Measurements from ENCODE around the gene RASGRP1. TPM values are rescaled to one million over a fixed set of nuclear protein-coding genes. Genes with fewer than 3 reads are reported as not detected.

RASGRP1 gene
- total RNA-seq, 4 donors from 2014 or later, result 0.22 to 2.1 (median 1.3) TPM

- no peak for TF ChIP-seq POLR2A (IDR thresholded peaks at IDR 0.05)
- TF ChIP-seq CTCF (IDR thresholded peaks at IDR 0.05), result no peak
- TF ChIP-seq EP300 (IDR thresholded peaks at IDR 0.05), result no peak
- DNase-seq (ENCODE audit: low spot score in 2 of 2), result no peak
- H3K4me1 ChIP-seq, result no peaks in the 10 kb centered on the region
- WGBS, 2 donors, result 79 to 83% methylated on average over 1 of the region's 1 CpG
- no peaks in the 10 kb centered on the region for H3K27me3 ChIP-seq
- H3K4me3 ChIP-seq, result no peak overlapping the region
- H3K27ac ChIP-seq, result no peak overlapping the region
- H3K36me3 ChIP-seq, result no peaks in the 10 kb centered on the region
- no peaks in the 10 kb centered on the region for H3K9me3 ChIP-seq
Observed at GRCh38 chr15:38540510-38540909, 24.1 kb downstream of the RASGRP1 start.

GRCh38 chr15:38539008-38539343 lies 25.6 kb downstream of the RASGRP1 start:
- Histone ChIP-seq H3K4me1 (no peaks in the 10 kb centered on the region), H3K4me3 (no peak overlapping the region), H3K27ac (no peak overlapping the region), H3K27me3 (no peaks in the 10 kb centered on the region), H3K36me3 (no peaks in the 10 kb centered on the region), H3K9me3 (no peaks in the 10 kb centered on the region)
- TF ChIP-seq CTCF (IDR thresholded peaks at IDR 0.05), result no peak
- TF ChIP-seq EP300 (IDR thresholded peaks at IDR 0.05), result no peak
- no peak for TF ChIP-seq POLR2A (IDR thresholded peaks at IDR 0.05)
- no peak for DNase-seq (ENCODE audit: low spot score in 2 of 2)

- no peak for DNase-seq (ENCODE audit: low spot score in 2 of 2)
- TF ChIP-seq EP300 (IDR thresholded peaks at IDR 0.05) (no peak), POLR2A (IDR thresholded peaks at IDR 0.05) (no peak), CTCF (IDR thresholded peaks at IDR 0.05) (no peak)
- Histone ChIP-seq H3K36me3 (no peaks in the 10 kb centered on the region), H3K4me1 (no peaks in the 10 kb centered on the region), H3K4me3 (no peak overlapping the region), H3K27me3 (no peaks in the 10 kb centered on the region), H3K9me3 (no peaks in the 10 kb centered on the region), H3K27ac (no peak overlapping the region)
- 89 to 92% methylated on average over 8 of the region's 8 CpGs for WGBS, 2 donors
Observed at GRCh38 chr15:38538328-38539007, 26.1 kb downstream of the RASGRP1 start.

- H3K4me1 ChIP-seq, result no peaks in the 10 kb centered on the region
Observed at GRCh38 chr15:38536201-38536676, 28.4 kb downstream of the RASGRP1 start.

More at GRCh38 chr15:38536201-38536676, 28.4 kb downstream of the RASGRP1 start:
- no peaks in the 10 kb centered on the region for H3K36me3 ChIP-seq
- no peak overlapping the region for H3K27ac ChIP-seq
- TF ChIP-seq POLR2A (IDR thresholded peaks at IDR 0.05), result no peak
- TF ChIP-seq CTCF (IDR thresholded peaks at IDR 0.05), result no peak
- TF ChIP-seq EP300 (IDR thresholded peaks at IDR 0.05), result no peak
- WGBS, 2 donors, result 35 to 47% methylated on average over 3 of the region's 3 CpGs
- H3K27me3 ChIP-seq, result no peaks in the 10 kb centered on the region
- no peaks in the 10 kb centered on the region for H3K9me3 ChIP-seq
- H3K4me3 ChIP-seq, result no peak overlapping the region
- no peak for DNase-seq (ENCODE audit: low spot score in 2 of 2)

Data from tibial nerve (tissue), 4 donors.